RPMI7951 (cell line): ENCODE data around the gene MOSMO. TPM values are rescaled to one million over a fixed set of nuclear protein-coding genes. Genes with fewer than 3 reads are reported as not detected.
"Not testable (repeated sequence)": the region's sequence is repeated elsewhere in the genome, so short reads cannot be mapped to it uniquely, and the experiment has no call there.

Source experiments
- DNase-seq: peaks from one replicate; pipeline ENCODE4 v3.0.0-alpha.2; 2012; ENCODE audit warnings: low read depth
- total RNA-seq: library from RNA; depleted of rRNA; stranded (reverse); fragments of >200 nt; shearing (Covaris generic); gene quantifications from 2 replicates; pipeline ENCODE4 v1.2.3, GENCODE V29; 2014

MOSMO gene
- total RNA-seq, 1 experiment from 2014 or later: 13.3 TPM

DNA sequence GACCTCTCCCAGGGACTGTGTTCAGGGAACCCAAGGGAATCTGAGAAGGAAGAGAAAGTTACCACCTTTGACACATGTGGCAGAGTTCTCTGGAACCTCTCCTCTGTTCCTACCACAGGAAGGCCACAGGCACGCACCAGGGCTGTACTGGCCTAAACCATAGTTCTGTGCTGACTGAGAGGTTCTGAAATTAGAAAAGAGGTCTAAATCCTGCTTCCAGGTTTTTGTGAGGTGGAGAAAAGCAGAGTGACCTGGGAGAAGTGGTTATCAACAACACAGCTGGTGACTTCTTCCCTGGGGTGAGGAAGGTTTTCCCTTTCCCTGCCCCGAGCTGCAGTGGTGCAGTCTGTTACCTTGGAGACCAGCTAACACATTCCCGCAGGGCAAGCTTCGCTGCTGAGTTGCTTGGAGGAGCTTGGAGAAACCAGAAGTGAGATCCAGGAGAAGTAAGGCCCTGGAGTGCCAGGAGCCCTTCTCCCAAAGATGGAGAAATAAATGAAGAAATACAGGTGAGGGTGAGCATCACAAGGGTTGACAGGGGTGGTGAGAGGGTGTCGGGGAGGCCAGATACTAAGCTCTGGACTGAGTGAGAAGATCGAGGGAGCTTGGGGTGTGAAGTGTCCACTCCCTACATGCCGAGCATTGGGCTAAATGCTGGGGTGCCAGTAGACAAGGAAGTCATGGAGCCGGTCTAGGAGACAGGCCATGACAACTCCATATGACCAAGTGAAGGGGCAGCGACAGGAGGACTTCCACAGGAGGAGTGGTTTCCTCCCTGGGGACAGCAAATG lies 84.4 kb downstream of the MOSMO start, which contains the start of gene VWA3A:
Gene VWA3A (plus strand): TSS at position 399 of the 791 bp plus-strand sequence. CDS start 97 bp downstream, at position 496.
- no peak for DNase-seq

DNA sequence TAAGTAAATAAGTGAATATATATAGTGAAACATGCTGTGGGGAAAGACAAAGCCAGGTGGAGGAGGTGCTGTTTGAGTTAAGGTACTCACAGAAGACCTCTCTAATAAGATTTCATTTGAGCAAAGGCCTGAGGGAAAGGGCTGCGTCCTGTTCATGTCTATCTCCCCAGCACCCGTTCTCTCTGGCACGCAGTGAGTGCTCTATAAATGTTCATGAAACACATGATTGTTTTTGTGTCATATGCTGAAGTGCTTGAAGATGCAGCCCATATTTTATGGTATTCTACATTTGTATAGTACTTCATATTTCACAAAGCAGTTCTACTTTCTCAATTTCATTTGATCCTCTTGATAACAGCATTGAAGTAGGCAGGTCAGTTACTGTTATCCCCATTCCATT lies 85.4 kb downstream of the MOSMO start:
- DNase-seq: no peak

DNA sequence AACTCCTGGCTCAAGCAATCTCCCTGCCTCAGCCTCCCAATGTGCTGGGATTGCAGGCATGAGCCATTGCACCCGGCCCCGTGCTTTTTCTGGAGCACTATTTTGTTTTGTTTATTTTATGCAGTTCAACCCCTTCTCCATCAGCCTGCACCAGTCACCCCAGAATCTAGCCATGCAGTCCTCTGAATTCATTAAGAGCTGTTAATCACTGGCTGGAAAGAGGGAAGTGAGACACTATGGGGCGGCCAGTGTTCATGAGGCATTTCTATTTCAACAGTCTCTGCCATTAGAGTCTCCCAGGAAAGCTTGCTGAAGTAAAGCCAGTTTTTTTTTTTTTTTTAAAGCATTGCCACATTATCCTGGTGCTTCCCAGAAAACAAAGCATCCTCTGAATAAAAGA lies 86.1 kb downstream of the MOSMO start:
- DNase-seq: no peak

DNA sequence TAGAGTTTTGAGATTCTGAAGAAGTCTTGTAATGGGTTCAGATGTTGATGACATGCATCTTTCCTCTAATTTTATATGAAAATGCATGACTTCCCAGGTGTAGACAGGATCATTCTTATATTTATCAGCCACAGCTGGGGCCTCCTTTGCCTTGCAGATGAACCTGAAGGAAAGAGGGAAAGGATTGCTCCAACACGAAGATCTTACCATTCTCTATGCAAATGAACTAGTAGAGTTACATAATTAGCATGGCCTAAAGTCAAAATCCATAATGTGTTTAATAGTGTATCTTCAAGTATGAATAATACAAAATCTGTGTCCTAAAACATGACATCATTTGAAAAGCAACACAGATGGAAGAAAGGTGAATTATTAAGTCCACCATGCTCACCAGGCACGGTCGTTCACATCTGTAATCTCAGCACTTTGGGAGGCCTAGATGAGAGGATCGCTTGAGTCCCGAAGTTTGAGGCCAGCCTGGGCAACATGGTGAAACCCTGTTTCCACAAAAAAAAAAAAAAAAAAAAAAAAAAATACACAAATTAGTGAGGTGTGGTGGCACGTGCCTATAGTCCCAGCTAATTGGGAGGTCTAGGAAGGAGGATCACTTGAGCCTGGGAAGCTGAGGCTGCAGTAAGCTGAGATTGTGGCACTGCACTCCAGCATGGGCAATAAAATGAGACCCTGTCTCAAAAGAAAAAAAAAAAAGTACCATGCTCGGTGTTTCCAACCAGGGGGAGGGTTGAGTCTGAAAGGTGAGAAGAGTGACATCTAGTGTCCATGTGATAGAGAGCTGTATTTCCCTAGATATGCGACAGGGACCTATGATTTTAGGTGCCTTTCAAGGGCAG lies 90.7 kb downstream of the MOSMO start:
- DNase-seq: peak; percentile 47

DNA sequence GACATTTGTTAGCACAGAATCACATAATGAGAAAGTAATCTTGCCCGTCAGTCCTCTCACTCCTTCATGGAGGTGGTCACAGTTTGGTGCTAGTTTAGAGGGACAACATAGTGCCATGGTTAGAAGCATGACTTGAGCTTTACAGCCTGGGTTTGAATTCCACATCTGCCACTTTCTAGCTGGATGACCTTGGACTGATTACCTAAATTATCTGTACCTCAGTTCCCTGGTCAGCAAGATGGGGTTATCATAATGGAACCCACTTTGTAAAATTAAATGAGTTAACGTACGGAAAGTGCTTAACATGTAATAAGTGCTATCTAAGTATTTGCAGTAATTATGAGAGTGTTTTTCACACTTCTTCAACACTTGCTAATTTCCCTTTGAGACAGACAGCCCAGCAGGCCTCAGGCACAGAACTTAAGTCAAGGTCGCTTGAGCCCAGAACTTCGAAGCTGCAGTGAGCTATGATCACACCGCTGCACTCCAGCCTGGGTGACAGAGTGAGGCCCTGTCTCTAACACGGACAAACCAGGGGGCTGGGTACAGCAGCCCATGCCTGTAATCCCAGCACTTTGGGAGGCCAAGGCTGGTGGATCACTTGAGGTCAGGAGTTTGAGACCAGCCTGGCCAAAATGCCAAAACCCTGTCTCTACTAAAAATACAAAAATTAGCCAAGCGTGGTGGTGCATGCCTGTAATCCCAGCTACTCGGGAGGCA lies 91.5 kb downstream of the MOSMO start:
- no peak for DNase-seq

DNA sequence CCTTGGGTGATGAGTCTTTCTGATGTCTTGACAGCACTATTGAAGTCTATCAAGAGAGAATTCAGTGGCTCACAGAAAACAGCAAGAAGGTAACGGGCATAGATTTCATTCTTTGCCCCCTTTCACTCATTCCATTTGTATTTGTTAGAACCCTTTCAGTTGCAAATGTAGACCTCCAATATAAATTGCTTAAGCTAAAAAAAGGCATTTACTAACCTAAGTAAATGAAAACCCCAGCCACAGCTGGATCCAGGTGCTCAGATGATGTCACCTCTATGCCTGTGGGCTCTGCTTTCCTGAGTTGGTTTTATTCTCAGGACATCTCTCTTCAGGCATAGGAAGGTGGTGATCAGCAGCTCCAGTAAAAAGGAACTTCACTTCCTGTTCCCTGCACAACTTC lies 95.5 kb downstream of the MOSMO start:
- no peak for DNase-seq

DNA sequence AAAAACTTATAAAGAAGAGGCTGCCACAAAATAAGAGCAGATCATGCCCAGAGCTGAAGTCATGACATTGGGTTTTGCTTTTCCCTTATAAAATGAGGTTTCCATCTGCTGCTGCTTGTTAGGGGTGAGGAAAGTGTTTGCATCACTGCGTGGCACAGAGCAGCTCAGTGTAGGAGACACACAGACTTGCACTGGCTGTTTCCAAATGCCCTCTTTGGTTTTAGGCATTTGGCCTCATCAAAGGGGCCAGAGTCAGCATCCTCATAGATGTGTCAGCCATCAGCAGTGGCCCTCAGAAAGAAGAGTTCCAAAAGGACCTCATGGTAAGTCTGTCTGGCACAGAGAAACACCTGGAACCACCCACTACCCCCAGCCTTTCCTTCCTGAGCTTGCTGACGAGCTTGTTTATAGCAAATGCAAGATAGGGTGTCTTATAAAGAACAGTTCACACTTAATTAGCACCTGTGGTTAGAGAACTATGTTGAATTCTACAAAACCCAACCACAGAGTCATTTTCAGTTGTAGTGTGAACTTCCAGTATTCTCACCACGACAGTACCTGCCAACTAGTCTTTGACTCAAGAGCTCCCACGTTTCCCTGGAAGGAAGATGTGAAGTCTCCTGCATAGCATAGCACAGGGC lies 101.5 kb downstream of the MOSMO start:
- DNase-seq: no peak

DNA sequence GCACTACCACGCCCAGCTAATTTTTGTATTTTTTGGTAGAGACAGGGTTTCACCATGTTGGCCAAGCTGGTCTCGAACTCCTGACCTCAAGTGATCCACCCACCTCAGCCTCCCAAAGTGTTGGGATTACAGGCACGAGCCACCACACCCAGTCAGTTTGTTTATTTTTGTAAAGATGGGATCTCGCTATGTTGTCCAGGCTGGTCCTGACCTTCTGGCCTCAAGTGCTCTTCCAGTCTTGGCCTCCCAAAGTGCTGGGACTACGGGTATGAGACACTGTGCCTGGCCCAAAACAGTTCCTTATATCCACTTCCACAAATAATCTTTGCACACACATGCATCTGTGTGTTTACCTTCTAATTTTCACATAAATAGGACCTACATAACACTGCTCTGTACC lies 103.7 kb downstream of the MOSMO start:
- not testable (repeated sequence) for DNase-seq

DNA sequence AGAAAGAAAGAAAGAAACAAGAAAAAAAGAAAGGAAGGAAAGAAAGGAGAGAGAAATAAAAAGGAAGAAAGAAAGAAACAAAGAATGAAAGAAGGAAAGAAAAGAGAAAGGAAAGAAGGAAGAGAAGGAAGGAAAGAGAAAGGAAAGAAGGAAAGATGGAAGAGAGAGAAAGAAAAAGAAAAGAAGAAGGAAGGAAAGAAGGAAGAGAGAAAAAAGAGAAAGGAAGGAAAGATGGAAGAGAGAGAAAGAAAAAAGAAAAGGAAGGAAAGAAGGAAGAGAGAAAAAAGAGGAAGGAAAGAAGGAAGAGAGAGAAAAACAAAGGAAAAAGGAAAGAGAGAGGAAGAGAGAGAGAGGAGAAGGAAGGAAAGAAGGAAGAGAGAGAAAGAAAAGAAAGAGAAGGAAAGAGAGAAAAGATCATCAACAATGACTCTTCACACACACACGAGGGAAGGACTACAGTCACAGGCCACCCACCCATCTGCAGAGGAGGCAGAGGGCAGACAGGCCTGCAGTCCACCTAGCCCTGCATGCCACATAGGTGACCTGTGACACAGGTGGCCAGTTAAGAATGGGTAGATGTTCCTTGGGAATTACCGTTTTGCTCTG lies 108.3 kb downstream of the MOSMO start:
- no peak for DNase-seq

DNA sequence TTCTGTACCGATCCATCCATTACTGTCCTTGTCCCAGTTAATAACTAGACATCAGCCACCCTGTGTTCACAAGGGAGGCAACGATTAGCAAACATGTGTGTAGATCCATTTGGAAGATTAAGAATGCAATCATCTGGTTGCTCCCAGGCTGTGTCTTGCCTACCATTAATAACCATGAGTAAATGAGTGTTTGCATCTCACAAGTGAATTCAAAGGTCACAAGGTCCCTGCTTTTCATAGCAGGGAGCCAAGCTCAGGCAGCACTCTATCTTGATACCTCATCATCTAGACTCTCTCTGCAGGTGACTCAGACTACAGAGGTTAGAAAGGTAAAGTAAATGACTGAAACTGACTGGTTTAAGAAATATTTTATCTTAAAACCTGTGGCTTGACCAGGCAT lies 109.7 kb downstream of the MOSMO start:
- no peak for DNase-seq

DNA sequence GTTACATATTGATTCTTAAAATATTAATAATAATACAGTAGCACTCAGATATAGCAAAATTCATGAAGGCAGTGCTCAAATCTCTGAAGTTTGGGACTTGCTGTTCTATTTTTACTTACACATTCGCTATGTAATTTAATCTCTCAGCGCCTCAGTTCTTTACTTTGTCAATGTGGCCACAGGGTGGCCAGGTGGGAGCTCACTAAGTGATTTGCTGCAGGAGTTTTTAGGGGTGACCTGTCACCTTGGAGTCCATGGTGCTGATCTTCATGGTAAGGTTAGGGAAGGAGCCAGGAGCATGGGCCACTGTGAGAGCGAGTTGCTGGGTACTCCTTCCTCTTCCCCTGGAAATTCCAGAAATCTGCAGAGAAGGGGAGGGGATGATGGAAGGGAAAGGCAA lies 112.5 kb downstream of the MOSMO start:
- DNase-seq: no peak

DNA sequence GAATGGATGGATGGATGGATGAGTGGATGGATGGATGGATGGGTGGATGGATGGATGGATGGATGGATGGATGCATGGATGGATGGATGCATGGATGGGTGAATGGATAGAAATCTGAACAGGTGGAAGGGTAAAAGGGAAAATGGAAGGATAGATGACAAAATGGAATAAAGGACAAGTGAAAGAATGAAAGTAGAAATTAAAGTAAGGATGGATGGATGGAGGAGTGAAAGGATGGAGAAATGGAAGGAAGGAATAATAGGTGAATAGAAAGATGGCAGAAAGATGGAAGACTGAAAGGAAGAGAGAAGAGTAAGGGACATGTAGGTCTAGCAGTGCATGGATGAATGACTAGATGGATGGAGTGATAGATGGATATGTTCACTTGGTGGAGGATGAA lies 114.3 kb downstream of the MOSMO start:
- DNase-seq: no peak

DNA sequence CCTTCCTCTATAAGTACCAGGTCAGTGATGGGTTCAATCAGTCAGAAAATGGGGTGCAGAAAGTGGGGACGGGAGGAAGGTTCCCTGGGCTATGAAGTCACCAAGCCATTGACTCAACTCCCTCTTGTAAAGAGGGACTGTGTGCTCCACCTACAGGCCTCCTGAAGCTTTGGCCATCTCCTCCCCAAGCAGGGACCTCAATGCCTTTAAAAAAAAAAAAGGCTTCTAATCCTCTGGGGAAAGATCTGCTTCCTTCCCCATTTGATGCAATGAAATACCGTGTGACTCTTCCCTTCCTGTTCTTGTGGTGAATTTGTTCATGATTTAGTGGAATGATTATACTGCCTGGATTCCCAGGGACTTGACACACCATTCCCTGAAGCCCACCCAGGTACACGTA lies 115.2 kb downstream of the MOSMO start:
- DNase-seq: no peak

DNA sequence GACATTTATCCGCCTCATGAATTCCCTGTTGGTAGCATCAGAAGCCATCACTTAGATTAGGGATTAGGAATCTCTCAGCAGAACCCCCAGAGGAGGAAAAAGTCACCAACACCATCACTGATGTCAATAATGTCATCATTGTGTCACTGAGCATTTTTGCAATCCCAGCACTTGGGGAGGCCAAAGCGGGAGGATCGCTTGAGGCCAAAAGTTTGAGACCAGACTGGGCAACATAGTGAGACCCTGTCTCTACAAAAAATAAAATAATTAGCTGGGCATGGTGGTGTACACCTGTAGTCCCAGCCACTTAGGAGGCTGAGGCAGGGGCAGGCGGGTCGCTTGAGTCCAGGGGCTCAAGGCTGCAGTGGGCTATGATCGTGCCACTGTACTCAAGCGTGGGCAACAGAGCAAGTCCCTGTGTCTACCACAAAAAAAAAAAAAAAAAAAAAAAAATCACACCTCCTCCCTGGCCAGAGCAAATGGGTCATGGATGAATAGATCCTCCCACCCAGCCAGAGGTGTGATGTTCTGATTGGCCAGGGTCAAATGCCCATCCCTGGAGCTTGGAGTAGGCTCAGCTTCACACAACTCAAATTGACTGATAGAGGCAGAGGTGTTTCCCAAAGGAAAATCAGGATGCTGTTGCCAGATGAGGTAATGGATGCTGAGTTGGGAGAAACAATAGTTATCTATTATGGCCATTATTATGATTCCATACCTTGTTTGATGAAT lies 116.0 kb downstream of the MOSMO start:
- no peak for DNase-seq

DNA sequence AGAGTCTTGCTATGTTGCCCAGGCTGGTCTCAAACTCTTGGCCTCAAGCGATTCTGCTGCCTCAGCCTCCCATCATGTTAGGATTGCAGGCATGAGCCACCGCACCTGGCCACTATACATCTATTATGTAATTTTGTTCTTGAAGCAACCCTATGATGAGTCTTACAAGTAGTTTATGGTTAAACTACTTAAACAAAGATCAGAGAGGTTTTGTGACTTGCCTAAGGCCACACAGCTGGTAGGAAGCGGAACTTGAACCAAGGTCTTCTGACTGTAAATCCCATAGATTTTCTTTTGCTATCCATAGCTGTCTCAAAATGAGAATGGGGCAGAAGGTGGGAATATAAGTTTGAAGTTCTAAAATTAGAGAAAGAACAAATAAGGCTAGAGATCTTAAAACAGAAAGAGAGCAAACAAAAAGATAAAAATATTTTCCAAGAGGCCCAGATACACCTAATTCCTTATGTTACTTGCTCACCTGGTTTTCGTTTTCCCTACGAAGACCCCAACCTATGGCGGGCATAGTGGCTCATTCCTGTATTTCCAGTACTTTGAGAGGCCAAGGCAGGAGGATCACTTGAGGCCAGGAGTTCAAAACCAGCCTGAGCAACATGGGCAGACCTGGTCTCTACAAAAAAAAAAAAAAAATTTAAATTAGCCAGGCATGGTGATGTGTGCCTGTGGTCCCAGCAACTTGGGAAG lies 116.8 kb downstream of the MOSMO start:
- DNase-seq: no peak

DNA sequence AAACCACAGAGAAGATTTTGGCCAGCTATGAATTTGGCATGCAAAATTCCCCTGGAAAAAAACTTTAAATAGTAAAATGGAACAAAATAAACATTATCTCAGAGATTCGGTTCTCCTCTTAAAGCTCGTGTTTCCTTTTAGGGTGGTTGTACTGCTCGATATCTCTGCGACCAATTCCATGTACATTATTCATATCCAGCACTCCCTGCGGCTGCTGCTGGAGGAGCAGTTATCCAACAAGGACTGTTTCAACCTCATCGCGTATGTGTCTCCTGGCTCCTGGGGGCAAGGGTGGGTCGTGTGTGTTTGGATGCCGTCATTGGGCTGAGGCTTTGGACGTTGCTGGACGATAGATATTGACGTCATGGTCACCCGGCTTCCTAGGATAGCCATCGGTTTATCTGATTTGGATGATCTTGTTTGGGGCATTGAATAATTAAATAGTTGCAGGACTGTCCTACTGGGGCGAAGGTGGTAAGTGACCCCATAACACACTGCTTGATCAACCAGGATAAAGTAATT lies 118.2 kb downstream of the MOSMO start:
- DNase-seq: peak; percentile 21

DNA sequence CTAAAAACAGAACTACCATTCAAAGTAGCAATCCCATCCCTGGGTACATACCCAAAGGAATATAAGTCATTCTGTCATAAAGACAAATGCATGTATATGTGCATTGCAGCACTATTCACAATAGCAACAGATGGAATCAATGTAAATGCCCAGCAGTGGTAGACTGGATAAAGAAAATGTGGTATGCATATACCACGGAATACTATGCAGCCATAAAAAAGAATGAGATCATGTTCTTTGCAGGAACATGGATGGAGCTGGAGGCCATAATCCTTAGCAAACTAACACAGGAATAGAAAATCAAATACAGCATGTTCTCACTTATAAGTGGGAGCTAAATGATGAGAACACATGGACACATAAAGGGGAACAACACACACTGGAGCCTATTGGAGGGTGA lies 120.6 kb downstream of the MOSMO start:
- not testable (repeated sequence) for DNase-seq

DNA sequence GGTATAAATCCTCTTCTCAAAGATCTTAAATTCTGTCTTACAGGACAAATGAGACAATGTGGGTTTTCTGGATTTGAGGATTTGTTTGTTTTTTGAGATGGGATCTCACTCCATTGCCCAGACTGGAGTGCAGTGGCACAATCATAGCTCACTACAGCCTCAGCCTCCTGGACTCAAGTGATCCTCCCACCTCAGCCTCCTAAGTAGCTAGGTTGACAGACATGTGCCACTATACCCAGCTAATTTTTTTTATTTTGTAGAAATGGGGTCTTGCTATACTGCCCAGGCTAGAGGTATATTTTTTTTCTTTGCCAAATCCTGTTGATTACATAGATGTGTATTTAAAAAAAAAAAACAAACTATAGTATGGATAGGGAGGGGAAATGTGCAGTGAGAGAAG lies 122.6 kb downstream of the MOSMO start:
- DNase-seq: no peak

DNA sequence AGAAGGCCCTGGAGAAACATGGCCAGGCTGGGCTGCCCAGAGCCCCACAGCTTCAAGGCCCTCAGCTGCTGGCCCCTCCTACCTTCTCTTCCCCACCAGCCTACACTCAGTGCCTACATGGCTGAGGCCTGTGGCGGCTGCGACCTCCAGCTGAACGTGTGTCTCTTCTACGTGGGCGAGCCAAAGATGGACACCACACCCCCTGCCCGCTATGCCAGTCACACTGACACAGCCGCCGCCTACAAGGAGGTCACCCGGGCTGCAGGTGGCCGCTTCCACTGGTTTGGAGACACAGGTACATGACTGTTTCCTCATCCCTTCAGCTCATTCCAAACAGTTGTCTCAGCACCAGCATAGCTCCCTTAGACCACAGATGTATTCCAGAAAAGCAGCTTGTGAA lies 124.9 kb downstream of the MOSMO start:
- no peak for DNase-seq
